Peyer's patch (tissue), 4 donors: Measurements from ENCODE around the gene PDLIM1. TPM values are rescaled to one million over a fixed set of nuclear protein-coding genes. Genes with fewer than 3 reads are reported as not detected.

Experiments
- DNase-seq, 3 donors: peaks; one replicate each; pipeline ENCODE4 v3.0.0-alpha.2; 2017 to 2019
- H3K27ac ChIP-seq, 4 donors: fragments of 200-600 bp; sonication (generic); one replicate each; pipeline ENCODE4 v1.5.1; 2016 to 2019
- H3K27me3 ChIP-seq, 2 donors: fragments of 200-600 bp; sonication (generic); one replicate each; pipeline ENCODE4 v1.5.1; 2019
- H3K36me3 ChIP-seq, 3 donors: fragments of 200-600 bp; sonication (generic); one replicate each; pipeline ENCODE4 v1.5.1; 2016 to 2019
- H3K4me1 ChIP-seq, 4 donors: fragments of 200-600 bp; sonication (generic); one replicate each; pipeline ENCODE4 v1.5.1; 2016 to 2019
- H3K4me3 ChIP-seq, 4 donors: fragments of 200-600 bp; sonication (generic); 1 replicate in 3 of 4; 2 replicates in 1 of 4; pipeline ENCODE4 v1.5.1; 2016 to 2019; ENCODE audit warnings: mild to moderate bottlenecking in 1 of 4
- H3K9me3 ChIP-seq, 4 donors: fragments of 200-600 bp; sonication (generic); one replicate each; pipeline ENCODE4 v1.5.1; 2016 to 2019; ENCODE audit warnings: mild to moderate bottlenecking in 1 of 4
- CTCF ChIP-seq, 6 experiments: fragments of 450-650 bp in 4 of 6; fragments of 200-600 bp in 2 of 6; sonication (generic) in 1 of 6; IDR thresholded peaks; one replicate each; pipeline ENCODE4 v1.5.1; 2017 to 2019; ENCODE audit warnings: antibody characterized with exemption in 6 of 6, mild to moderate bottlenecking in 3 of 6, moderate library complexity in 1 of 6
- POLR2A ChIP-seq, 2 donors: fragments of 450-650 bp; IDR thresholded peaks; one replicate each; pipeline ENCODE4 v1.5.1; 2017; ENCODE audit warnings: antibody characterized with exemption in 2 of 2, mild to moderate bottlenecking in 2 of 2, moderate library complexity in 2 of 2
- total RNA-seq, 4 donors: library from RNA; depleted of rRNA; stranded (reverse); fragments of >200 nt; gene quantifications; one replicate each; pipeline ENCODE4 v1.1.0, GENCODE V29; 2016

The PDLIM1 gene
- total RNA-seq, 4 donors from 2014 or later, result 180 to 351 (median 240) TPM

DNA sequence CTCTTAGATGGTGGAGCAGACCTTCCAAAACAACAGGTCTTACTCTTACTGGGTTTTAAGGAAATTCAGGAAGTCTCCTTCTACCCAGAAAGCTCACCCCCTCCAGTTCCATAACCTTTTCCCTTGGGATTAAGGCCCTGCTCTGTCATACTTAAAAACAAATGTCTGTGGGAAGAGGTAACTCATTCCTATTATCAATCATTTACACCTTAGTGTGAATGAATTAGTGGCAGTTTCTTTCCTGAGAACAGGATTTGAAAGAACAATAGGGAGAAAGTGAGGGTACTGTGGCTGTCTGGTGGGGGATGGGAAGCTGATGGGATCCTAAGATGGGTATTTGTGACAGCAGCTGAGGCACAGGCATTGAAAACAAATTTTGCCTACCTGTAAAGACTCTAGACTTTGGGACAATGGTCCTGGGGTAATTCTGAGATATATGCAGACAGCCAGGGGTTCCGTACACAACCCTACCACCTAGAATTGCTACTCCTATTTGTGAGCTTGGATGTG lies 22.2 kb upstream of the PDLIM1 start:
- no peaks in the 10 kb centered on the region for H3K27me3 ChIP-seq
- no peak for TF ChIP-seq CTCF (IDR thresholded peaks at IDR 0.05)
- no peak for TF ChIP-seq POLR2A (IDR thresholded peaks at IDR 0.05)
- no peak overlapping the region for H3K27ac ChIP-seq
- H3K4me3 ChIP-seq, result no peak overlapping the region
- no peaks in the 10 kb centered on the region for H3K36me3 ChIP-seq
- peaks cover 0 to 30% (median 0%) of the 10 kb centered on the region in 4 donors for H3K4me1 ChIP-seq
- no peaks in the 10 kb centered on the region for H3K9me3 ChIP-seq
- no peak for DNase-seq

DNA sequence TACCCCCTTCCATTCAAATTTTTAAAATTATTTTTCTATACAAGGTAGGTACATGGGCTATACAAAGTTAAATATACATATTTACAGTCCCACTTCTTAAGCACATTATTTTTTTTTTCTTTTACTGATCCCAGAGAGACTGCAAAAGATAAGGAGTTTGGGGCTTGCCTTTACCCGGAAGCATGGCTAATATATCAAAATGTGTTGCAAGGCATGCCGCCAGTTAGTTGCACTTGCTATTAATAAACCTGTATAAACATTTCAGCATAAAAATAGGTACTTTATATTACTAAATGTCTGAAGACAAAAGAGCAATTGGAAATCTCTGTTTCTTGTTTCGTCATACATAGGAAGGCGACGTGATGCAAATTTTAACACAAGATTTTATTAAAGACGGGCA lies 21.5 kb upstream of the PDLIM1 start:
- DNase-seq, result peak in 1 of 3 donors; percentile 21
- H3K4me1 ChIP-seq, result peaks cover 0 to 30% (median 0%) of the 10 kb centered on the region in 4 donors
- H3K27me3 ChIP-seq, result no peaks in the 10 kb centered on the region
- no peak overlapping the region for H3K4me3 ChIP-seq
- no peaks in the 10 kb centered on the region for H3K9me3 ChIP-seq
- no peaks in the 10 kb centered on the region for H3K36me3 ChIP-seq
- TF ChIP-seq CTCF (IDR thresholded peaks at IDR 0.05), result no peak
- TF ChIP-seq POLR2A (IDR thresholded peaks at IDR 0.05), result no peak
- no peak overlapping the region for H3K27ac ChIP-seq

- TF ChIP-seq CTCF (IDR thresholded peaks at IDR 0.05) (no peak), POLR2A (IDR thresholded peaks at IDR 0.05) (no peak)
- H3K4me1 ChIP-seq, result peaks cover 0 to 30% (median 0%) of the 10 kb centered on the region in 4 donors
- DNase-seq, result no peak
- no peaks in the 10 kb centered on the region for H3K27me3 ChIP-seq
- H3K9me3 ChIP-seq, result no peaks in the 10 kb centered on the region
- H3K36me3 ChIP-seq, result no peaks in the 10 kb centered on the region
- H3K4me3 ChIP-seq, result no peak overlapping the region
- H3K27ac ChIP-seq, result peak overlapping the region in 3 of 4 donors; percentile 25 to 75 (median 69)
Observed at GRCh38 chr10:95309958-95310357, 19.2 kb upstream of the PDLIM1 start.

DNA sequence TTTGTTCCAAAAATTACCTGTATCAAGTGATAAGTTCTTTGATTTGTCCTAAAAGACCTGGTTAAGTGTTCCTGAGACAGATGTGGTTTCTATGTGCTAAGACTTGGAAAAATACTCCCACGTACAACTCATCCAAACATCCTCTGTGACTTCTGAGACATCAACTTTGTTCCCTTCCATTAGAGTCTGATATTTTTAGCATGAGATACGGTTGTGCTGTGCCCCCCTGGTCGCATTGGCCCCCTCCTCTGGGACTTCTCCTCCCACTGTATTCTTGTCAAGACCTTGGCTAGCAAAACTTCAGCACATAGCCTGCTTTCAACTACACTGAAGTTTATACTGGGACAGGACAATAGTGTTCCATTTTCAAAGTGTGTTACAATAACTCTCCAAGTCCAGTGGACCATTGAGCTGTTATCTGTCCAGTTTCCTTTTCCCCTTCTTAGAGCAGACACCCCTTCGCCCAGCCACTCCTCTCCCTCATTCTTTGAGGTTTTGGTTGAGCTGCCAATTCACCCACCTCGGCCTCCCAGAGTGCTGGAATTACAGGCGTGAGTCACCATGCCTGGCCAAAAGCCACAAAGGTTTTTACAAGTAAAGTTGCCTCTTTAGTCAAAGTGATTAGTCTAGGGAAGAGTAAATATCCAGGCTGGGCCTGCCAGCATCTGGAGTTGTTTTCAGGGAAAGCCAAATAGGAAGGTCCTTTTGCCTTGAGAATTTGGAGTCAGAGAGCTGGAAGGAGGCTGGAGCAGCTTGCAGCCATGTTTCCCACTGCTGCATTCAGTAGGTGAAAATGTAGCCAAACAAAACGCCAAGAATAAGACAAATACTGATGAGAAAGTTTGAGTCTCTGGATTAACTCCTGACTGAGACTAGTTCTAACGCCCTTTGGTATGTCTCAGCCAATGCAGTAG lies 17.8 kb upstream of the PDLIM1 start:
- Histone ChIP-seq H3K9me3 (no peaks in the 10 kb centered on the region), H3K36me3 (no peaks in the 10 kb centered on the region), H3K27me3 (no peaks in the 10 kb centered on the region), H3K4me1 (peaks cover 0 to 30% (median 0%) of the 10 kb centered on the region in 4 donors), H3K27ac (peak overlapping the region; percentile 14 to 75 (median 44)), H3K4me3 (no peak overlapping the region)
- TF ChIP-seq POLR2A (IDR thresholded peaks at IDR 0.05) (no peak), CTCF (IDR thresholded peaks at IDR 0.05) (no peak)
- peak; percentile 36 to 88 (median 62) for DNase-seq

DNA sequence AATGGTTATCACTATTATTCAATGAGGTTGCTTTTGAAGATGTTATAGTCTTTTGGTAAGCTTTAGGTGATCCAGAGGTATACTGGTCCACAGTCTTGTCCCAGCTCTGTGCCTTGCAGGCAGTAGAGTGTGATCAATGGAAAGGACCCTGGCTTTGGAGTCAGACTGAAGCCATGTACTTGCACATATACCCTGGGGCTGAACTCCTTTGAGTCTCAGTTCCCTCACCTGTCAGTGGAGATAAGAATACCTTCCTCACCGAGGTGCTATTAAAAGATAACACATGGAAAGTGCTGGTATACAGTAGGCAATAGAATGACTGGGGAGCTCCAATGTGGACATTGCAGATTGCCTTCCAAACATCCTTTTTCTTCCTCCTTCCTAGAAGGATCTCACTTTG lies 16.0 kb upstream of the PDLIM1 start:
- Histone ChIP-seq H3K27ac (no peak overlapping the region), H3K4me1 (peaks cover 0 to 23% (median 0%) of the 10 kb centered on the region in 4 donors), H3K4me3 (no peak overlapping the region), H3K27me3 (no peaks in the 10 kb centered on the region), H3K9me3 (no peaks in the 10 kb centered on the region), H3K36me3 (no peaks in the 10 kb centered on the region)
- DNase-seq, result peak in 1 of 3 donors; percentile 7
- TF ChIP-seq CTCF (IDR thresholded peaks at IDR 0.05), result no peak
- no peak for TF ChIP-seq POLR2A (IDR thresholded peaks at IDR 0.05)
